Measurements from ENCODE around the gene TRIM31.

- TF ChIP-seq POLR2A (IDR thresholded peaks at IDR 0.05), result no peak
- no peak for TF ChIP-seq CTCF (IDR thresholded peaks at IDR 0.05)
Measured at GRCh38 chr6:30152016-30152673, 39.3 kb upstream of the TRIM31 start.

All from adrenal gland (tissue), 5 donors.